VCaP (cell line): ENCODE results near the gene FAM20C.
A peak's percentile ranks its signal among the peaks of the same experiment; 100 is the strongest.

Source experiments
- H3K27ac ChIP-seq: fragments of 450-650 bp; 2 replicates; pipeline ENCODE4 v1.5.1; 2017
- TF ChIP-seq, protein P1 (sequence below): fragments of 450-650 bp; conservative IDR thresholded peaks from 2 replicates; pipeline ENCODE4 v1.5.1; 2017; ENCODE audit warnings: mild to moderate bottlenecking, moderate library complexity

The FAM20C gene

DNA sequence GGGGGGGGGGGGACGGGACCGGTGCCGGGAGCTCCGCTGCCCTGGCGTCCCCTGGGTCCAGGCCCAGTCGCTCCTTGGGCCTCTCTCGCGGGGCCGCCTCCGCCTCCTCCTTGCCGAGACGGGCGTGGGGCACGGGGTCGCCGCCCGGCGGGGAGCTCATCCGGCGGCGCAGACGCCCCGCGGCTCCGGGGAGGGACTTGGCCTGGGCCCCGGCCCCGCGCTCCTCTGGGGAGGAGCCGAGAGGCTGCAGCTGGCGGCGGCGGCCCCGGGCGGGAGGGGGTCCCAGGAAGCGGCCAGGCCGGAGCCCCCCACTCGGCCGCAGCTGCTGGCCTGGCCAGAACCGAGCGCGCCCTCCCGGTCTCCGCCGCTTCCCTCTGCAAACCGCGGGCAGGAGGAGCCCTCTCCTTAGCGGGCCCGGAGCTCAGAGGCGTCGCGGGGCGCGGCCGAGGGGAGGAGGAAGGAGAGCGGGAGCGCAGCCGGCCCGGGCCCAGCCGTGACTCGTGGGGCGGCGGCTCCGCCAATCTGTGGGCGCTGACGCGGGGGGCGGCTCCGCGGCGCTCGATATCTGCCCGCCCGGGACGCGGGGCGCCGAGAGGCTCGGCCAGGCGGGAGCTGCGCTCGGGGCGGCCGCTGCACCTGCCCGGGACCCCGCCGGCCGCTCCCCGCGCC lies at the start of gene FAM20C:
Gene FAM20C (plus strand): TSS at position 591 of the 669 bp plus-strand sequence. CDS start 629 bp downstream, outside the sequence.
- H3K27ac ChIP-seq = peak within 1 kb of the TSS; percentile 75

DNA sequence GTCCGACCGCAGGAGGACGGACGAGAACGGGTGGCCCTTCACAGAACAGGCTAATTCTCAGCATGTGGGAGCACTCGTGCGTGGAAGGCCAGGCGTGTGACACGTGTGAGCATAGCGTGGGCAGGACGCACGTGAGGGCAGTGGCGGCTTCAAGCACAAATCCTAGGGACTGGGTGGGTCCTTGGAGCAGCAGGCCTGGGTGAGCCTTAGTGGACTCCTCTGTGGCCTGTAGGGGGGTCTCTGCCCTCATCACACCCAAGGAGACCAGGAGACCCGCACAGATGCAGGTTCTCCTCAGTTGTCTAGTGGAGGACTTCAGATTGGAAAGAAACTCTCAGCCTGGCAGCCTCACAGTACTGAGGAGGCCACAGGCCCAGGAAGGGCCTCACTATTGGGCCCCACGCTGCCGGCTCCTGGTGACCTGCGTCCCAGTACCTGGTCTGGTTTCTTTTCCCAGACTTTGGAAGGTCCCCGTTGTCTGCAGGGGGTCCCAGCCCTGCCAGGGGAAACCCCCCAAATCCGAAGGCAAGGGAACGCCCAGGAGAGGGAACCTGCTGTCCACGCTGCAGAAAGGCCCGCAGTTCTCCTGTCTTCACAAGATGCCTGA lies 49.1 kb upstream of the FAM20C start:
- H3K27ac ChIP-seq = peak overlapping the region; percentile 56
- TF ChIP-seq, protein P1, sequence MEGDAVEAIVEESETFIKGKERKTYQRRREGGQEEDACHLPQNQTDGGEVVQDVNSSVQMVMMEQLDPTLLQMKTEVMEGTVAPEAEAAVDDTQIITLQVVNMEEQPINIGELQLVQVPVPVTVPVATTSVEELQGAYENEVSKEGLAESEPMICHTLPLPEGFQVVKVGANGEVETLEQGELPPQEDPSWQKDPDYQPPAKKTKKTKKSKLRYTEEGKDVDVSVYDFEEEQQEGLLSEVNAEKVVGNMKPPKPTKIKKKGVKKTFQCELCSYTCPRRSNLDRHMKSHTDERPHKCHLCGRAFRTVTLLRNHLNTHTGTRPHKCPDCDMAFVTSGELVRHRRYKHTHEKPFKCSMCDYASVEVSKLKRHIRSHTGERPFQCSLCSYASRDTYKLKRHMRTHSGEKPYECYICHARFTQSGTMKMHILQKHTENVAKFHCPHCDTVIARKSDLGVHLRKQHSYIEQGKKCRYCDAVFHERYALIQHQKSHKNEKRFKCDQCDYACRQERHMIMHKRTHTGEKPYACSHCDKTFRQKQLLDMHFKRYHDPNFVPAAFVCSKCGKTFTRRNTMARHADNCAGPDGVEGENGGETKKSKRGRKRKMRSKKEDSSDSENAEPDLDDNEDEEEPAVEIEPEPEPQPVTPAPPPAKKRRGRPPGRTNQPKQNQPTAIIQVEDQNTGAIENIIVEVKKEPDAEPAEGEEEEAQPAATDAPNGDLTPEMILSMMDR = no peak

More for the DNA sequence above, at the start of gene FAM20C:
- TF ChIP-seq, protein P1 = no peak

DNA sequence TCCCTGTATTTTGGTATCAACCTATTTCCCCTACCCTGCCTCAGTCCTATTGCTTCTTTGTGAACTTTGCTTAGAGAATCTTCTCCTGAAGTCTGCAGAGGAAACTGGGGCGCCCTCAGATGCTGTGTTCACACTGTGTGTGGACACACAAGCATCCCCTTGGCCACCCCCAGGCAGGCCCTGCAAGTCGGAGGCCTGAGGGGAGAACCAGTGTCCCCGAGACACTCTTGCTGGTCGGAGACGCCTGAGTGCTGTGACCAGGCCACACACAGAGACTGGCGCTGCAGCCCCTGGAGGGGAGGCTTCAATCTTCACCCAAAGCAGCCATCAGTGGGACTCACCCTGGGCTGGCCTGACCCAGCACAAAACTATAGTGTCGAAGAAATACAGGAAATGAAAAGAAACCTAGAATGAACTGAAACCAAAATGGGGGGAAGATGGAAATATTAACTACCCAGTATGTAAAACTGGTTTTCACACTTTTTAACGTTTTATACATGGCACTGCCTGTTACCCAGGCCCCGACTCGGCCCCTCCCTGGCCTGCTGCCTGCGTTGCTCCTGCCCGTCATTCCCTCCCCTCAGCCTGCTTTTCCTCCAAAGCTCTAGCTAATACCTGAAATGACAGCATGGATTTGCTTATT lies 48.4 kb upstream of the FAM20C start:
- no peak overlapping the region; the same call in 1 of the 2 replicates for H3K27ac ChIP-seq
- TF ChIP-seq, protein P1 = no peak

DNA sequence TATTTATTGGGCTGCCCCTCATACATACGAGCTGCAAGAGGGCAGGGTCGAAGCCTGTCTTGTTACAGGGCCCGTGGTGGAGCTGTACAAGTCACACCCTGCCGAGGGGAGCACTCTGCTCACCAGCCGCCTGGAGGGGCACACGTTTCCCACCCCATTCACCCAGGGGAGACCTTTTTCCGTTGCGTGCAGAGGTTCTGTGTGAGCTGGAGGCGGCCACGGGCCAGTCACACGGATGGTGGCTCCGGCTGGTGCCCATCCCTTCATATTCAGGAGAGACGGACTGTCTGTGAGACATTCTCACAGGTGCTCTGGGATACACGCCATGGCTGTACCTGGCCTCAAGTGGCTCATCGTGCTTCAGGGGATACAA lies 47.9 kb upstream of the FAM20C start:
- TF ChIP-seq, protein P1 = no peak
- no peak overlapping the region for H3K27ac ChIP-seq

DNA sequence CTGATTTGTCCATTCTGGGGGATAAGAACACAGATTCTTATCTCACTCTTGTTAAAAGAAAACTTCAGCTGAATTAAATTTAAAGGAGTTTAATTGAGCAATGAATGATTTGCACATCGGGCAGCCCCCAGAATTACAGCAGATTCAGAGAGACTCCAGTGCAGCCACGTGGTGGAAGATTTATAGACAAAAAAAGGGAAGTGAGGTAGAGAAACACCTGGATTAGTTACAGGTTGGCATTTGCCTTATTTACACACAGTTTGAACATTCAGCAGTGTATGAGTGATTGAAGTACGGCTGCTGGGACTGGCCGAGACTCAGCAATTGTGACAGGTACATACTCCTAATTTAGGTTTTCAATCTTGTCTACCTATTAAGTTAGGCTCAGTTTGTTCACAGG lies 46.5 kb upstream of the FAM20C start:
- peak overlapping the region; percentile 40 for H3K27ac ChIP-seq
- TF ChIP-seq, protein P1 = no peak

DNA sequence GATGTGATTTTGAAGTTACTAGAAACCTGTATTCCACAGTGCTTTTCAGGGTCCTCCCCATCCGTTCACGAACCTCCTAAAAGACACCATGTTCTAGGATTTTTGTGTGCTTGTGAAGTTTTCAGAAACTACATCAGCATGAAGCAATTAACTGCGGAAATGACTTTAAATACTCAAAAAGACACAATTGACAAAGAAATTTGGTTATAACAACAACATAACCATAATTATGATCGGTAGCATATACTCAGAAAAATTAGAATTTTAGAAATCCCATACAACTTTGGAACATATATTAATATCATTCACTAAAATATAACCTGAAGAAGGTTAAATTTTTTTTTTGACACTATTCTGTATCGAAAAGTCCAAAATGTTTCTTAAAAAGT lies 43.8 kb upstream of the FAM20C start:
- TF ChIP-seq, protein P1 = no peak
- peak overlapping the region; percentile 93 for H3K27ac ChIP-seq

DNA sequence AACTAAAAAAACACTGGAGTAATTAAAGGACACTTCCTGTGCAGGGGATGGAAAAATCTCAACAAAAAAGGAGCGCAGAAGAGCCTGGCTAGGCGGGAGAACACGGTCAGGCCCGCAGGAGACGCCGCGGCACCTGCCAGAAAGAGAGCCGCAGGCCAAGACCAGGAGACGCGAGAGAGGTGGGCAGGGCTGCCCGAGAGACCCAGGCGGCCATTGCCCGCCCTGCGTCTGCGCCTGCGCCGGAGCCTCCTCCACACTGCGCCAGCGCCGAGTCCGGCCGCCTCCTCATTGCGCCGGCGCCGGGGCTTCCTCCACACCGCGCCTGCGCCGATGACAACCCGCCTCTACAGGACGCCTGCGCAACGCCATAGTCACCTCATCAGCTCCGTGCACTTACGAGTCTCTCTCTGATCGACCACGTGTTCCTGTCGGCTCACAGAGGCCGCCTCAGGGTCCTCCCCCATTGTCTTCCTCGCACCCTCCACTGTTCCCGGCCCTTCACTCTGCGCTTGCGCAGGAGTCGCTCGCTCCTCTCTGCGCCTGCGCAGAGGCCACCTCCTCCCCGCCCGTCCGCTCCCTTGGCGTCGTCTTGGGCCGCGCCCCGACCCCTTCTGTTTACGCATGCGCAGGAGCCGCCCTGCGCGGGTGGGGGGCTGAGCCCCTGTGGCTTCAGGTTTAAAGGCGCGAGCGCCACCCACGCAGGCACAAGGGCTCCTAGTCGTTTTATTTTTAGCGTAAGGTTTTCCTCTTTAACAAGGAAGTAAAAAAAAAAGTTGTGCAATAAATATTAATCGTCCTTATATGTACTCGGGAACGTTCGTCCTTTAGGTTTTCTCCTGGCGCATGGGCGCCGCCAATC lies 43.2 kb upstream of the FAM20C start:
- peak overlapping the region; percentile 93 for H3K27ac ChIP-seq
- TF ChIP-seq, protein P1 = no peak
